HG03196 (cell line): ENCODE results near the gene FPGS.
"Not testable (repeated sequence)": the region's sequence is repeated elsewhere in the genome, so short reads cannot be mapped to it uniquely, and the experiment has no call there.

Source experiments
- ATAC-seq: cut with Tn5 transposase; IDR thresholded peaks from one replicate; pipeline ENCODE4 v1.9.1; 2021; ENCODE audit not compliant: unreplicated experiment

The FPGS gene

DNA sequence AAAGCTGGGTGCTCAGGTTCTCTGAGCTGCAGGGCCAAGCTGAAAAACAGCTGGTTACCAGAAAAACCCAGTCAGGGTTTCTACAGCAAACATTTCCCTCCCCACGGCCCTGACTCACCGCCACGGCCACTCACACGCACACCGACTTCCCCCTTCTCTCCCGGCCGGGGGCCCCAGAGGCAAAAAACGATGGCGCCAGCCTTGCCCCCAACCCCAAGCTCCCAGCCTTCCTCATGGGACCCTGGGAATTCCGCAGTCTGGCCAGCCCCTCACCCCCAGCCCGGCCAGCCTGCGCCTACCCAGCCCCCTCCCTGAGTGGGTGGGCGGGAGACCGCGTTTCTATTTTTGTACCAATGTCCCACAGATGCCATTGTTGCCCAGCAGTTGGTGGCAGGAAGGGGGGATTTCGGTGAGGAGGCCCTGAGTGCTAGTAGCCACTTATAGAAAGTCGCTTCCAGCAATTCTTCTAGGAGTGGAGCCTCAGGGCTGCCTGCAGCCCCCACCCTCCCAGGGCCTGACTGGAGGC is 33.4 kb downstream of the FPGS start:
- no peak for ATAC-seq

DNA sequence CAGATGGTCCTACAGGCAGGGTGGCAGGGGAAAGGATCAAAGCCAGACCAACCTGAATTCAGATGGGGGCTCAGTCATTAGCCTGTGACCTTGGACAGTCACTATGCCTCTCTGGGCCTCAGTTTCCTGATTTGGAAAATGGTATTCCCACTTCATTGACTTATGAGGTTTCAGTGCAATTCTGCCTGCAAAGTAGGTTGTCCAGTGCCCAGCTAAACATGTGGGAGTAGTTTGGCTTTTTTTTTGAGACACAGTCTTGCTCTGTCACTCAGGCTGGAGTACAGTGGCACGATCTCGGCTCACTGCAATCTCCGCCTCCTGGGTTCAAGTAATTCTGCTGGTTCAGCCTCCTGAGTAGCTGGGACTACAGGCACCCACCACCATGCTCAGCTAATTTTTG is 33.9 kb downstream of the FPGS start:
- not testable (repeated sequence) for ATAC-seq

- no peak for ATAC-seq
These were observed 34.7 kb downstream of the FPGS start for GRCh38 chr9:127837346-127837745.

DNA sequence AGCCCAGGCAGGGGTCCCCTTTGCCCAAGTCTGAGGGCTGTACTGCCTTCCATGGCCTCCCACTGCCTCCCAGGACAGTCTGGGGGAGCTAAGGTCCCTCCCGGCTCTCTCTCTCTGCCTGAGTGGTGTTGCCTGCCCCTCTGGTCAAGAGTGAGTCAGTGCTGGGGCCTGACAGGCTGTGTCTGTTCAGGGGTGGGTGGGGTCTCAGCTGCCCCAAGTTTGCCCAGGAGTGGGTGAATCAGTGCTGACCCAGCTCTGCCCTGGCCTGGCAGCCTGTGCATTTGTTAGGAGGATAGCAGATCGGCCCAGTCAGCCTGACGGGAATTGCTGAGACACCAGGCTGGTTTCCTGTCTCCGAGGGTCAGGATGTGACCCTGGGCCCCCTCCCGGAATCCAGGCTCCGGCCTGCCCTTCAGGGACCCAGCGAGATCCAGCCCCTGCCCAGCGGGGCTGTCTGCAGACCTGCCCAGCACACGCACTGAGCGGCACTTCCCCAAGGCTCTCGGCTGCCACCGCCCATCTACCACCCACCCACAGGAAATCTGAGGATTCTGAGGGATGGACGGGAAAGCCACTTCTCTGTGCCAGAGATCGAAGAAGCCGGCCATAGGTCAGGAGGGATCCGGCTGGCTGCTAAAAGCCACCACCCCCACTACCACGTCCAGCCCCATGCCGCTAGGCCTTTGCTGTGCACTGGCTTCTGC is 35.8 kb downstream of the FPGS start:
- no peak for ATAC-seq

DNA sequence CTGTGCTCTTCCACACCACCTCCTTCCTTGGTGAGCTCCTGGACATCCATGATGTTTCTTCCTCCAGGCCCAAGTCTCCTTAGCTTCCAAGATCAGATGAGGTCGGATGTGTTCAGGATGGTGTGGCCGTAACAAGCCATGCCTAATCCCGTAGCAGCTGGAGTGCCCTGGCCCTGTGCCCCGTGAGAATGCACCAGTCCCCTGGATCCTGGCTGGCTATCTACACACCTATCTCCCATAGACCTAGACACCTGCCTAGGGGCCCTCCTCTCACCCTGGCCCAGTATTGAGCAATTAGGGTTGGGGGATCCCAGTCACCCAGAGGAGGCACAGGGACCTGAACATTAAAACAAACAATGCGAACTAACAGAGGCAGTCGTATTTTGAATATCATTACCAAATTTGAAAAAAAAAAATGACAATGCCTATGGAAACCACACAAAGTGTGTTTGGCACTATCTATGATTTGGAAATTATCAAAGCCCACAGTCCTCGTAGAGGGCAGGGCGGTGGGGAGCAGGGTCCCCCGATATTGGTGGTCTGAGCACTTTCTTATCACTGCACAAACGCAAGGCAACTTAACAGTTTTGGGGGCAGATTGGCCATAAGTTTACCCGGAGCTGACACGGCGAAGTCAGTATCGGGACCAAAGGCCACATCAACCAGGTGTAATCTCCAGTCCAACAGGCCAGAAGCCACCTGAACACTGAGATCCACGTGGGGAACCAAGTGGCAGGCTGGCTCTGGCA is 38.6 kb downstream of the FPGS start:
- no peak for ATAC-seq

DNA sequence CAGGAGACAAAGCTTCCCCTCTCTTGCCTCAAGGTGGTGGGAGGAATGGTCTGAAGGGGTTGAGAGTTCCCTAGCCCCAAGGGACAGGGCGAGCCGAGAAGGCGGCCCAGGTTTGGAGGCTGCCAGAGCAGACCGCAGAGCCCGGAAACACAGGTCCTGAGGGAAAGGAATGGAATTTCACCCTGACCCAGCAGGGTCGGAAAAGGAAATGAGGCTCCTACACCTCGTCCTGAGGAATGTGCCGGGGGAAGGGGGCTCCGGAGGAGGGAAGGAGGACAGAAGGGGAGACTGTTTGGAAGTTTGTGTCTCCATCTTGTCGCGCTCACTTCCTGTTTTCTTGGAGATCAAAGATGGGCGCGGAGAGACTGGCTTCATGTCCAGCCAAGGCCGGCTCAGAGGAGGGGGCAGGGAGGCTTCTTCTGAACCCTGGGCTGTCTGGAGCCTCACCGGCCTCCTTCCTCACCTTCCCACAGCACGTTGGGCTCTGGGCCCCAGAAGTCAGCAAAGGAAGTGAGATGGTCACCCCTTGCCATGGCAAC is 42.2 kb downstream of the FPGS start:
- no peak for ATAC-seq

GRCh38 chr9:127845619-127846018 is 42.9 kb downstream of the FPGS start:
- ATAC-seq, result not testable (repeated sequence)

GRCh38 chr9:127846443-127847177 is 43.9 kb downstream of the FPGS start:
- ATAC-seq, result no peak

GRCh38 chr9:127847178-127847510 is 44.5 kb downstream of the FPGS start:
- no peak for ATAC-seq

DNA sequence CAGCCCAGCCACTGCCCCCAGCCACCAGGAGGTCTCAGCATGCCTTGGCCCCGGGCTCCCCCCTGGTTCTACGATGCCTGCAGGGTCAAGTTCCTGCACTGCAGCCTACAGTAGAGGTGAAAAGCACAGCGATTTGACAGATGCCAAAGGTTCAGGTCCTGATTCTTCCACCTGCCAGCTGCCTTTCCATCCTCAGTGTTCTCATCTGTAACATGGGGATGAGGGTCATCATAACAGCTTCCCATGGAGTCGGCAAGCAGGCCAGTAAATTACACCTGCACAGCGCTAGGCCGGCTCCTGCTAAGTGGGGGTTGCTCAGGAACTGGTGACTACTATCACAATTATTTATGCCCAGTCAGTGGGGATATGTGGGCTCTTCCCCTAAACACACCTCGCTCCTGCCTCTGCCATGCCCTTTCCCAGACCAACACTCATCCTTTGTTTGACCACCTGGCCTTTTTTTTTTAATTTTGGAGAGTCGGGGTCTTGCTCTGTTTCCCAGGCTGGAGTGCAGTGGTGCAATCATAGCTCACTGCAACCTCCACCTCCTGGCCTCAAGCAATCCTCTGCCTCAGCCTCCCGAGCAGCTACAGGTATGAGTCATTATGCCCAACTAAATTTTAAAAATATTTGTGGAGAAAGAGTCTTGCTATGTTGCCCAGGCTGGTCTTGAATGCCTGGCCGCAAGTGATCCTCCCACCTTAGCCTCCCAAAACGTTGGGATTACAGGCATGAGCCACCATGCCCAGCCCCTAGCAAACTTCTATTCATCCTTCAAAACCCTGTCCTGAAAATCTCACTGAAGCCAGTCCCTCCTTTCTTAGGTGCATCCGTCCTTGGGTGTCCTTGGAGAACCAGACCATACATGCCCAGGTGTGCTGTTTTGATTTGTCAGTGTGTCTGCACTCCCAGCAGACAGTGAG is 45.4 kb downstream of the FPGS start:
- ATAC-seq, result no peak

- ATAC-seq, result no peak
These were observed 46.2 kb downstream of the FPGS start for GRCh38 chr9:127848756-127849504.

DNA sequence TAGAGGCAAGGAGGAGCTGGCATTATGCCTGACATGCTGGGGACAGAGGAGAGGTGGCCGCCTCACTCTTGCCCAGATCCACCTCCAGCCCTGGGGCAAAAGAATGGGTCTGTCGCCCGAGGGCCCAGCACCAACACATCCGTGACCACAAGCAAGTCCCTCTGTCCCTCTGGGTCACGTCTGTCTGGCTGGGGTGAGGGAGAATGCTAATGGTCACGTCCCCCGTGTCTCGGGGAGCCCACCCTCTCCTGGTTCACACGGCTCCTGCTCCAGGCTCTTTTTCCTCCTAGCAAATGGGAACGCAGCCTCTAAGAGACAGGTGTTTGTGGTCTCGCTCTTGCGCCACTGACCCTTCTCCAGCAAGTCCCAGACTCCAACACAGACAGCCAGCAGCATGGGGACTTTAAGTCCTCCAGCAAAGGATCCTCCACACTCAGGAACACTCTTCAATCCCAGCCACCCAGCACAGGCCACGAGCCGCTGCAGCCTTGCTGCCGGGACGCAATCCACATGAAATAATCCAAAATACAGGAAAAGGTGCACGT is 47.7 kb downstream of the FPGS start:
- no peak for ATAC-seq

GRCh38 chr9:127852829-127853228 is 50.1 kb downstream of the FPGS start:
- ATAC-seq, result no peak

- no peak for ATAC-seq
These were observed 50.9 kb downstream of the FPGS start for GRCh38 chr9:127853312-127854183.

- ATAC-seq, result no peak
These were observed 51.6 kb downstream of the FPGS start, which contains the start of gene ENG for GRCh38 chr9:127854184-127854806. ENG (minus strand) TSS chr9:127854658; CDS start chr9:127854355, 303 bp downstream.

DNA sequence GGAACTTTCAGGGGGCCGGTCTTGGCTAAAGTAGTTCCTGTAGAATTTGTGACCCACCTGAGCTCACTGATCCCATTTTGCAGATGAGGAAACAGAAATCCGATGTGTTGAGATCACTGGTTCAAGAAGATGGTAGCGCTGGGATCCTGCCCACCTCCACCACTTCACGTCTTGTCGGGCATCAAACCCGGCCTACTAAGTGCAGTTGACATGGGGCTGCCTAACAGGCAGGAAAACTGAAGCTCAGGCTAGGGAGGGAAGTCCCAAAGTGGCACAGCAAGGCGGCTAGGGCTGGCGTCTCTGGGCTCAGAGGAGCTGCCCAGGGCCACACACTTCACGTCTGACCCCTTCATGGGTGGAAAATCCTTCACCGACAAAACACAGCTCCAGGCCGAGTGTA is 52.3 kb downstream of the FPGS start:
- ATAC-seq, result no peak

DNA sequence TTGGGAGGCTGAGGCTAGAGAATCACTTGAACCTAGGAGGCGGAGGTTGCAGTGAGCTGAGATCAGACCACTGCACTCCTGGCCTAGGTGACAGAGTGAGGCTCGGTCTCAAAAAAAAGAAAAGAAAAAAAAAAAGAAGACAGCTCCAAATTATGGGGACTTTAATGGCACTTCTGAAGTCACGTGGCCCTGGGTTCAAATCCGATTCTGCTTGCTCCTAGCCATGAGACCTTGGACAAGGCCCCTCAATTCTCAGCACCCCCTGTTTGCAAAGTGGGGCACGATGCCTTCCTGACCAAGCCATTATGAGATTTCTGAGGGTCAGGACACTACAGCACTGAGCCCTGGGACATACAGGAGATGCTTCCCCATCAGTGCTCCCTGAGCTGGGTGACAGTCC is 52.8 kb downstream of the FPGS start:
- no peak for ATAC-seq
